ENCODE measurements around the gene FHOD3. TPM values are rescaled to one million over a fixed set of nuclear protein-coding genes. Genes with fewer than 3 reads are reported as not detected.

Gene FHOD3
- total and polyA plus RNA-seq, 2 of the 4 experiments (the other 2 are of a cell fraction) = 14.6 to 16.0 TPM

- Histone ChIP-seq H3K14ac (replicated peaks; ENCODE audit: low read depth, low read length) (no peak overlapping the region), H3K9me3 (ENCODE audit: control insufficient read depth, insufficient read depth, low read length) (no peaks in the 10 kb centered on the region), H4K91ac (ENCODE audit: insufficient read depth, low read depth, low read length) (no peak overlapping the region), H2AK9ac (replicated peaks; ENCODE audit: low read depth, low read length, poor library complexity) (no peak overlapping the region), H2AK5ac (ENCODE audit: low read depth, low read length) (no peak overlapping the region), H3K36me3 (ENCODE audit: control insufficient read depth, insufficient read depth, low read length) (no peaks in the 10 kb centered on the region), H3K4me1 (ENCODE audit: control insufficient read depth, insufficient read depth, low read length) (peaks cover 2% of the 10 kb centered on the region; the same call in 1 of the 2 replicates), H3K27ac (ENCODE audit: insufficient read depth, low read length) (no peak overlapping the region), H4K20me1 (ENCODE audit: insufficient read depth, low read length) (no peaks in the 10 kb centered on the region), H3K9ac (ENCODE audit: low read depth, low read length) (no peak overlapping the region), H3K9me1 (ENCODE audit: insufficient read depth, low read length) (no peaks in the 10 kb centered on the region), H2BK20ac (ENCODE audit: low read depth, low read length) (no peak overlapping the region), H3K79me1 (ENCODE audit: low read depth in 1 of 2, low read length in 2 of 2) (no peaks in the 10 kb centered on the region), H2BK120ac (ENCODE audit: low read depth, low read length) (no peak overlapping the region), H3K56ac (ENCODE audit: extremely low read depth, insufficient read depth, low read length) (no peak overlapping the region), H3K23ac (ENCODE audit: low read depth, low read length) (no peak overlapping the region), H2BK5ac (ENCODE audit: low read depth, low read length, poor library complexity, severe bottlenecking) (no peak overlapping the region), H4K8ac (ENCODE audit: low read depth in 2 of 2, low read length in 2 of 2) (no peak overlapping the region), H4K5ac (ENCODE audit: low read depth, low read length) (no peak overlapping the region), H3K27me3 (ENCODE audit: control insufficient read depth, insufficient read depth, low read length) (no peaks in the 10 kb centered on the region), H3K4ac (ENCODE audit: low read depth, low read length) (no peak overlapping the region), H3K18ac (ENCODE audit: low read depth, low read length) (no peak overlapping the region), H2BK15ac (ENCODE audit: low read depth, low read length) (no peak overlapping the region), H3K4me2 (ENCODE audit: low read depth, low read length) (no peak overlapping the region), H3K4me3 (ENCODE audit: insufficient read depth, low read depth, low read length) (no peak overlapping the region), H2AFZ (replicated peaks; ENCODE audit: low read length, poor library complexity) (peak overlapping the region; percentile 19)
- dilution Hi-C loops (cut with HindIII; ENCODE audit: low sequenced_read_pairs, unreplicated experiment) = no loop called here
- ATAC-seq (ENCODE audit: low read depth) = no peak; the same call in 1 of the 2 replicates
- DNase-seq = no peak
- 80% methylated on average over 4 of the region's 15 CpGs; no CpG with 5 or more reads in 1 of the 2 experiments for WGBS, 2 experiments (ENCODE audit: extremely low coverage in 2 of 2, insufficient read length in 1 of 2)
- TF ChIP-seq BHLHE40 (IDR thresholded peaks at IDR 0.05; ENCODE audit: low read depth, low read length) (0 out of 2 replicates have a peak, but pooled peaks have one; percentile 7), MXI1 (IDR thresholded peaks at IDR 0.05; ENCODE audit: borderline replicate concordance, low read depth, low read length) (no peak)
- BruUV-seq (replicated peaks) = no TSS peak
- ChIA-PET POLR2A (ENCODE audit: unreplicated experiment) (no interaction called here), CTCF (no interaction called here)
- in situ Hi-C loops (cut with MboI; ENCODE audit: low sequenced_read_pairs) = no loop called here
- intact Hi-C loops (cut with micrococcal nuclease) = no loop called here
Observed at GRCh38 chr18:36543991-36544725, 246.6 kb downstream of the FHOD3 start.

Data from IMR-90 (cell line).